HEK293 (cell line): ENCODE data around the gene DDI1.

Experiments used
- GLI2 ChIP-seq: fragments of 450-650 bp; formaldehyde crosslinking; IDR thresholded peaks from 2 replicates; pipeline ENCODE4; 2017; ENCODE audit warnings: missing biosample characterization, missing genetic modification characterization, low read depth, borderline replicate concordance
- ZNF211 ChIP-seq: fragments of 450-650 bp; formaldehyde crosslinking; IDR thresholded peaks from 2 replicates; pipeline ENCODE4 v1.5.1; 2016; ENCODE audit warnings: low read depth, missing biosample characterization, missing genetic modification characterization
- ZNF391 ChIP-seq: fragments of 450-650 bp; formaldehyde crosslinking; IDR thresholded peaks from 2 replicates; pipeline ENCODE4 v1.5.1; 2016; ENCODE audit warnings: low read depth, missing biosample characterization, missing genetic modification characterization, borderline replicate concordance
- ZNF621 ChIP-seq: fragments of 450-650 bp; formaldehyde crosslinking; IDR thresholded peaks from 2 replicates; pipeline ENCODE4 v1.5.1; 2017; ENCODE audit warnings: missing biosample characterization, missing genetic modification characterization
- TF ChIP-seq, protein P1 (sequence below): fragments of 450-650 bp; formaldehyde crosslinking; IDR thresholded peaks from 2 replicates; pipeline ENCODE4 v1.5.1; 2016; ENCODE audit warnings: missing biosample characterization, missing genetic modification characterization
- TF ChIP-seq, protein P2 (sequence below): fragments of 450-650 bp; formaldehyde crosslinking; IDR thresholded peaks from 2 replicates; pipeline ENCODE4 v1.5.1; 2017; ENCODE audit warnings: missing biosample characterization, missing genetic modification characterization

DNA sequence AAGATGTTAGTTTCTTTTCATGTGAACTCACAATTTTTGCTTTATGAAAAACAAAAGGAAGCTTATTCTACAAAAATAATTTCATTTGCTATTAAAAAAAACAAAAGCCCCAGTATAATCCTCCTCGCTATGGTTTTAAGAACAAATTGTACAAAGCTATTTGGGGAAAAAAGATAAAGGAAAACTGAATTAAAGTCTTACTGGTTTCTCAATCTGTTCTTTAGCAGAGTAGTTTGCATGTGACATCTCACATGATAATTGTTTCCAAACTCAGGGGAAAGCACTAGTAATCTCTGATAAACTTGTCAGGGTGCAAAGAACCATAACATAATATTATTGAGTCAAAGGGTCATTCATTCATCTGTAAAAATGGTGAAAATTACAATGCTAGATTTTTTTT lies 2.9 kb upstream of the DDI1 start:
- TF ChIP-seq, protein P1, sequence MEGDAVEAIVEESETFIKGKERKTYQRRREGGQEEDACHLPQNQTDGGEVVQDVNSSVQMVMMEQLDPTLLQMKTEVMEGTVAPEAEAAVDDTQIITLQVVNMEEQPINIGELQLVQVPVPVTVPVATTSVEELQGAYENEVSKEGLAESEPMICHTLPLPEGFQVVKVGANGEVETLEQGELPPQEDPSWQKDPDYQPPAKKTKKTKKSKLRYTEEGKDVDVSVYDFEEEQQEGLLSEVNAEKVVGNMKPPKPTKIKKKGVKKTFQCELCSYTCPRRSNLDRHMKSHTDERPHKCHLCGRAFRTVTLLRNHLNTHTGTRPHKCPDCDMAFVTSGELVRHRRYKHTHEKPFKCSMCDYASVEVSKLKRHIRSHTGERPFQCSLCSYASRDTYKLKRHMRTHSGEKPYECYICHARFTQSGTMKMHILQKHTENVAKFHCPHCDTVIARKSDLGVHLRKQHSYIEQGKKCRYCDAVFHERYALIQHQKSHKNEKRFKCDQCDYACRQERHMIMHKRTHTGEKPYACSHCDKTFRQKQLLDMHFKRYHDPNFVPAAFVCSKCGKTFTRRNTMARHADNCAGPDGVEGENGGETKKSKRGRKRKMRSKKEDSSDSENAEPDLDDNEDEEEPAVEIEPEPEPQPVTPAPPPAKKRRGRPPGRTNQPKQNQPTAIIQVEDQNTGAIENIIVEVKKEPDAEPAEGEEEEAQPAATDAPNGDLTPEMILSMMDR, result no peak
- no peak for TF ChIP-seq ZNF391 (tag by site-specific recombination)
- TF ChIP-seq, protein P2, sequence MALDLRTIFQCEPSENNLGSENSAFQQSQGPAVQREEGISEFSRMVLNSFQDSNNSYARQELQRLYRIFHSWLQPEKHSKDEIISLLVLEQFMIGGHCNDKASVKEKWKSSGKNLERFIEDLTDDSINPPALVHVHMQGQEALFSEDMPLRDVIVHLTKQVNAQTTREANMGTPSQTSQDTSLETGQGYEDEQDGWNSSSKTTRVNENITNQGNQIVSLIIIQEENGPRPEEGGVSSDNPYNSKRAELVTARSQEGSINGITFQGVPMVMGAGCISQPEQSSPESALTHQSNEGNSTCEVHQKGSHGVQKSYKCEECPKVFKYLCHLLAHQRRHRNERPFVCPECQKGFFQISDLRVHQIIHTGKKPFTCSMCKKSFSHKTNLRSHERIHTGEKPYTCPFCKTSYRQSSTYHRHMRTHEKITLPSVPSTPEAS (tag by site-specific recombination), result no peak
- no peak for TF ChIP-seq ZNF211 (tag by site-specific recombination)
- no peak for TF ChIP-seq GLI2
- no peak for TF ChIP-seq ZNF621 (tag by site-specific recombination)
